Stomach (tissue), 9 donors: ENCODE measurements around the gene TTC13. TPM values are rescaled to one million over a fixed set of nuclear protein-coding genes. Genes with fewer than 3 reads are reported as not detected.
A peak's percentile ranks its signal among the peaks of the same experiment; 100 is the strongest.

Experiments used
- DNase-seq, 2 donors: peaks; one replicate each; pipeline versions ENCODE4 v3.0.0 to v3.0.0-alpha.2; 2013 to 2019
- H3K27ac ChIP-seq, 5 donors: fragments of 200-600 bp in 4 of 5; sonication (generic) in 4 of 5; one replicate each; pipeline ENCODE4 v1.5.1; 2013 to 2019; ENCODE audit warnings: mild to moderate bottlenecking in 1 of 5, moderate library complexity in 1 of 5
- H3K27me3 ChIP-seq, 3 donors: fragments of 200-600 bp; sonication (generic); one replicate each; pipeline ENCODE4 v1.5.1; 2017 to 2019; ENCODE audit warnings: mixed run types in 1 of 3
- H3K36me3 ChIP-seq, 4 donors: fragments of 200-600 bp; sonication (generic); 1 replicate in 3 of 4; 2 replicates in 1 of 4; pipeline ENCODE4 v1.5.1; 2016 to 2019
- H3K4me1 ChIP-seq, 4 donors: fragments of 200-600 bp; sonication (generic); one replicate each; pipeline ENCODE4 v1.5.1; 2016 to 2019
- H3K4me3 ChIP-seq, 4 donors: fragments of 200-600 bp; sonication (generic) in 3 of 4; one replicate each; pipeline ENCODE4 v1.5.1; 2016 to 2019; ENCODE audit warnings: mild to moderate bottlenecking in 1 of 4
- H3K9me3 ChIP-seq, 4 donors: fragments of 200-600 bp; sonication (generic); one replicate each; pipeline ENCODE4 v1.5.1; 2016 to 2019
- EP300 ChIP-seq: sonication (generic); formaldehyde crosslinking; IDR thresholded peaks from one replicate; pipeline ENCODE4 v1.6.1; 2017; ENCODE audit warnings: antibody characterized with exemption
- POLR2A ChIP-seq, 4 donors: fragments of 450-650 bp; IDR thresholded peaks; one replicate each; pipeline ENCODE4 v1.6.1; 2016; ENCODE audit warnings: antibody characterized with exemption in 4 of 4, control low read depth in 2 of 4, mild to moderate bottlenecking in 1 of 4, moderate library complexity in 1 of 4
- POLR2AphosphoS5 ChIP-seq, 3 donors: sonication (generic); formaldehyde crosslinking; IDR thresholded peaks; one replicate each; pipeline ENCODE4 v1.6.1; 2016; ENCODE audit warnings: antibody characterized with exemption in 3 of 3
- WGBS, 5 donors: extraction: QIAGEN DNeasy Blood & Tissue Kit in 3 of 5; methylation state at CpG; one replicate each; pipeline versions ENCODE4 v1.1.5 to v1.1.7; 2013 to 2018; 5-methylcytosine and 5-hydroxymethylcytosine counted together
- intact Hi-C: fragments of 100-400 bp; cut with DNase I; formaldehyde crosslinking; loops from one replicate; pipeline ENCODE4 v1.15.1; 2023; ENCODE audit warnings: low total_unique reads
- polyA plus RNA-seq, 3 donors: library from polyadenylated mRNA; stranded (reverse); fragments of 200-250 nt; gene quantifications; one replicate each; pipeline ENCODE4 v1.2.3, GENCODE V29; 2013
- total RNA-seq, 5 donors: library from RNA; depleted of rRNA; stranded (reverse); fragments of >200 nt; gene quantifications; one replicate each; pipeline versions ENCODE4 v1.1.0 to v1.2.3, GENCODE V29; 2014 to 2016
- TF ChIP-seq, protein P1 (sequence below), 7 experiments: fragments of 450-650 bp in 4 of 7; fragments of 200-600 bp in 3 of 7; sonication (generic) in 3 of 7; IDR thresholded peaks; one replicate each; pipeline ENCODE4 v1.5.1; 2016 to 2019; ENCODE audit warnings: antibody characterized with exemption in 7 of 7, control low read depth in 2 of 7, mild to moderate bottlenecking in 1 of 7
- donor health status: healthy with polysubstance abuse.
- donor health status: Bipolar disorder and iron deficiency.
- donor health status: healthy.

TTC13 gene
- total and polyA plus RNA-seq, 8 donors, result 2.1 to 117 (median 35.4) TPM

DNA sequence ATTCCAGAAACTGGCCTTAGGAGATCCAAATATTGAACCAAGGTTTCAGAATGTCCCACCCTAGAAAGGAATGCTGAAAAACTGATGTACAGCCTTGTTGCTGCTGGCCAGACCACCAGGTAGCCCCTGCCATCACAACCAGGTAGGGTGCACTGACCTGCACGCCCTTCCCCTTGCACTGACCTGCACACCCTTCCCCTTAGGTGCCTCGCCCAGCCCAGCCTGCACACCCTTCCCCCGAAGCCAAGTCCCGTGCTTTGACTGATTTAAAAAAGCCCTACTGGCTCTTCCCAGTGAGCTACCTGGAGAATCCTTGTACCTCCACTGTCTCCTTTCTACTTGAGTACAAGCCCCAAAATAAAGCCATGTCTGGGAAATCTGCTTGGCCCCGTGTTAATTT, 84.0 kb downstream of the TTC13 start:
- intact Hi-C loops, result no loop called here
- H3K27me3 ChIP-seq, result no peaks in the 10 kb centered on the region
- H3K27ac ChIP-seq, result no peak overlapping the region
- TF ChIP-seq, protein P1, sequence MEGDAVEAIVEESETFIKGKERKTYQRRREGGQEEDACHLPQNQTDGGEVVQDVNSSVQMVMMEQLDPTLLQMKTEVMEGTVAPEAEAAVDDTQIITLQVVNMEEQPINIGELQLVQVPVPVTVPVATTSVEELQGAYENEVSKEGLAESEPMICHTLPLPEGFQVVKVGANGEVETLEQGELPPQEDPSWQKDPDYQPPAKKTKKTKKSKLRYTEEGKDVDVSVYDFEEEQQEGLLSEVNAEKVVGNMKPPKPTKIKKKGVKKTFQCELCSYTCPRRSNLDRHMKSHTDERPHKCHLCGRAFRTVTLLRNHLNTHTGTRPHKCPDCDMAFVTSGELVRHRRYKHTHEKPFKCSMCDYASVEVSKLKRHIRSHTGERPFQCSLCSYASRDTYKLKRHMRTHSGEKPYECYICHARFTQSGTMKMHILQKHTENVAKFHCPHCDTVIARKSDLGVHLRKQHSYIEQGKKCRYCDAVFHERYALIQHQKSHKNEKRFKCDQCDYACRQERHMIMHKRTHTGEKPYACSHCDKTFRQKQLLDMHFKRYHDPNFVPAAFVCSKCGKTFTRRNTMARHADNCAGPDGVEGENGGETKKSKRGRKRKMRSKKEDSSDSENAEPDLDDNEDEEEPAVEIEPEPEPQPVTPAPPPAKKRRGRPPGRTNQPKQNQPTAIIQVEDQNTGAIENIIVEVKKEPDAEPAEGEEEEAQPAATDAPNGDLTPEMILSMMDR (IDR thresholded peaks at IDR 0.05), result no peak
- TF ChIP-seq POLR2A (IDR thresholded peaks at IDR 0.05), result no peak
- no peak for TF ChIP-seq EP300
- no peak for TF ChIP-seq POLR2AphosphoS5 (IDR thresholded peaks at IDR 0.05)
- no peaks in the 10 kb centered on the region for H3K36me3 ChIP-seq
- no peak overlapping the region for H3K4me3 ChIP-seq
- DNase-seq, result no peak
- H3K4me1 ChIP-seq, result peaks cover 0 to 10% (median 0%) of the 10 kb centered on the region in 4 donors
- 57 to 81% (median 68%) methylated on average over 5 of the region's 5 CpGs for WGBS, 5 donors
- H3K9me3 ChIP-seq, result no peaks in the 10 kb centered on the region

DNA sequence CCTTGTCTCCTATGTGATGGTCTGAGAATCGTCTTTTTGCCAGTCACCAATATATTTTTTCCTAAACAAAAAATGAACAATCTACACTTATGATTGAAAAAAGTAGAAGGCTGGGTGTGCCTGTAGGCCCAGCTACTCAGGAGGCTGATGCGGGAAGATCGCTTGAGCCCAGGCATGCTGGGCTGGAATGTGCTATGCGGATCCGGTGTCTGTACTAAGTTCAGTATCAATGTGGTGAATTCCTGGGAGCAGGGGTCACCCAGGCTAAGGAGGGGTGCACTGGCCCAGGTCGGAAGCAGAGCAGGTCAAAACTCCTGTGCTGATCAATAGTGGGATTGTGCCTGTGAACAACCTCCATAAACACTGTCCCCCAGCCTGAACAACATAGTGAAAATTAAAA, 84.6 kb downstream of the TTC13 start:
- no peaks in the 10 kb centered on the region for H3K36me3 ChIP-seq
- peaks cover 0 to 10% (median 0%) of the 10 kb centered on the region in 4 donors for H3K4me1 ChIP-seq
- H3K9me3 ChIP-seq, result no peaks in the 10 kb centered on the region
- 83 to 92% (median 86%) methylated on average over 6 of the region's 6 CpGs for WGBS, 5 donors
- DNase-seq, result no peak
- intact Hi-C loops, result no loop called here
- no peak overlapping the region for H3K4me3 ChIP-seq
- no peaks in the 10 kb centered on the region for H3K27me3 ChIP-seq
- TF ChIP-seq POLR2A (IDR thresholded peaks at IDR 0.05) (no peak), POLR2AphosphoS5 (IDR thresholded peaks at IDR 0.05) (no peak), EP300 (no peak)
- TF ChIP-seq, protein P1 (IDR thresholded peaks at IDR 0.05), result no peak
- H3K27ac ChIP-seq, result no peak overlapping the region

DNA sequence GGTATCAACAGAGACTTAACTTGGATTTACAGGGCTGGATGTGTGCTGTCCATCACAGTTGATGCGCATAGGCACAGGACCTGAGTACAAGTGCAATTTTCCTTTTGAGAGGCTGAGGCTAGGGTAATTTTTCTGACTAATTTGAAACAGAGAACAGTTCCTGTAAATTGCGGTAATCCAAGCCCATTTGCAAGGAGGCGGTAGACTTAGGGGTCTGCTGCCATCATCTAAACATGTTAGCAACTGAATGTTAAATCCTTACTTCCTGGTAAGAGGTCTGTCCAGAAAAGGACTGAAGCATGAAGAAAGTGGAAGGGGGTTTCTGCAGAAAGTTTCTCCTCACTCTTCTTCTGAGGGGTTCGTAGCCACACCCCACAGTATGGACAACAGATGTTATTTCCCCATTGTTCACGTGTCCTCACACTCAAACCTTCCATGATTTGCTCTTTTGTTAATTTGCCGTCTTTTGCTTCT, 86.6 kb downstream of the TTC13 start:
- WGBS, 5 donors, result 64 to 80% (median 76%) methylated on average over 6 of the region's 6 CpGs
- Histone ChIP-seq H3K9me3 (no peaks in the 10 kb centered on the region), H3K36me3 (no peaks in the 10 kb centered on the region), H3K27ac (peak overlapping the region in 1 of 5 donors; percentile 22), H3K4me3 (no peak overlapping the region), H3K4me1 (peaks cover 0 to 9% (median 0%) of the 10 kb centered on the region in 4 donors), H3K27me3 (no peaks in the 10 kb centered on the region)
- TF ChIP-seq EP300 (no peak), POLR2A (IDR thresholded peaks at IDR 0.05) (no peak), POLR2AphosphoS5 (IDR thresholded peaks at IDR 0.05) (no peak)
- TF ChIP-seq, protein P1 (IDR thresholded peaks at IDR 0.05), result no peak
- peak in 1 of 2 donors; percentile 35 for DNase-seq
- intact Hi-C loops, result no loop called here

DNA sequence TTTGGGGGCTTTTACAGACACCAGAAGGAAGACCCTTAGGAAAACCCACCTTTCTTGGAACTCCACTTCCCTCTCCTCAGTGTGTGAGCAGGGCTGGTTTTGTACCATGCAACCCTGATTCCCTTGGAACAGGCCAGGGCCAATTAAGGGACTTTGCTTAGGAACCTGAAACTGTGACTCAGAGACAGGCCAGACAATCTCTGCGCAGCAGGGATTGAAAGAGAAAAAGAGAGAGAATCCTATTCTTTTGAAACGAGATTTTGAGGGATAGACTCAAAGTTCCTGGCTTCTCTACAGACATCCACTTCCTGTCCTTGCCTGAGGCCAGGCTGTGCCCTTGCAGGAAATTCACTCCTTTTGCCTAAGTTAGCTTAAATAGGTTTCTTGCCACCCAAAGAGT, 87.2 kb downstream of the TTC13 start:
- DNase-seq, result no peak
- Histone ChIP-seq H3K27ac (peak overlapping the region in 1 of 5 donors; percentile 22), H3K27me3 (no peaks in the 10 kb centered on the region), H3K4me3 (no peak overlapping the region), H3K36me3 (no peaks in the 10 kb centered on the region), H3K4me1 (peaks cover 0 to 4% (median 0%) of the 10 kb centered on the region in 4 donors), H3K9me3 (no peaks in the 10 kb centered on the region)
- no peak for TF ChIP-seq POLR2A (IDR thresholded peaks at IDR 0.05)
- TF ChIP-seq, protein P1 (IDR thresholded peaks at IDR 0.05), result no peak
- intact Hi-C loops, result no loop called here
- WGBS, 5 donors, result 43 to 62% (median 55%) methylated on average over 2 of the region's 2 CpGs
